ENCODE measurements around the gene TCFL5. TPM values are rescaled to one million over a fixed set of nuclear protein-coding genes. Genes with fewer than 3 reads are reported as not detected.

TCFL5 gene
- total RNA-seq, 4 donors from 2014 or later = 9.0 to 20.3 (median 12.7) TPM

- DNase-seq (ENCODE audit: low spot score in 2 of 2) = no peak
- peaks cover 26% of the 10 kb centered on the region for H3K4me1 ChIP-seq
- H3K9me3 ChIP-seq = no peaks in the 10 kb centered on the region
Measured at GRCh38 chr20:62827311-62828038, 34.1 kb downstream of the TCFL5 start.

GRCh38 chr20:62826646-62827310 is 34.8 kb downstream of the TCFL5 start:
- no peak for TF ChIP-seq EP300 (IDR thresholded peaks at IDR 0.05)
- TF ChIP-seq POLR2AphosphoS5 (IDR thresholded peaks at IDR 0.05) = no peak
- Histone ChIP-seq H3K4me3 (no peak overlapping the region), H3K36me3 (no peaks in the 10 kb centered on the region), H3K27me3 (no peaks in the 10 kb centered on the region), H3K9me3 (no peaks in the 10 kb centered on the region), H3K27ac (no peak overlapping the region), H3K4me1 (peaks cover 19% of the 10 kb centered on the region)
- WGBS = 89% methylated on average over 21 of the region's 24 CpGs
- DNase-seq (ENCODE audit: low spot score in 2 of 2) = no peak

More at GRCh38 chr20:62827311-62828038, 34.1 kb downstream of the TCFL5 start:
- no peak overlapping the region for H3K27ac ChIP-seq
- H3K4me3 ChIP-seq = no peak overlapping the region
- no peaks in the 10 kb centered on the region for H3K36me3 ChIP-seq
- TF ChIP-seq EP300 (IDR thresholded peaks at IDR 0.05) = no peak
- no peak for TF ChIP-seq POLR2A (IDR thresholded peaks at IDR 0.05)
- no peak for TF ChIP-seq CTCF (IDR thresholded peaks at IDR 0.05)
- no peak for TF ChIP-seq POLR2AphosphoS5 (IDR thresholded peaks at IDR 0.05)
- 92% methylated on average over 13 of the region's 29 CpGs for WGBS
- no peaks in the 10 kb centered on the region for H3K27me3 ChIP-seq

GRCh38 chr20:62825986-62826645 is 35.5 kb downstream of the TCFL5 start:
- no peak for TF ChIP-seq POLR2AphosphoS5 (IDR thresholded peaks at IDR 0.05)
- no peak for TF ChIP-seq POLR2A (IDR thresholded peaks at IDR 0.05)
- TF ChIP-seq CTCF (IDR thresholded peaks at IDR 0.05) = no peak
- no peak for TF ChIP-seq EP300 (IDR thresholded peaks at IDR 0.05)
- Histone ChIP-seq H3K27me3 (no peaks in the 10 kb centered on the region), H3K36me3 (no peaks in the 10 kb centered on the region), H3K4me1 (peaks cover 12% of the 10 kb centered on the region), H3K9me3 (no peaks in the 10 kb centered on the region), H3K27ac (no peak overlapping the region), H3K4me3 (no peak overlapping the region)
- DNase-seq (ENCODE audit: low spot score in 2 of 2) = no peak
- WGBS = 40% methylated on average over 1 of the region's 27 CpGs

GRCh38 chr20:62825333-62825985 is 36.2 kb downstream of the TCFL5 start:
- Histone ChIP-seq H3K36me3 (no peaks in the 10 kb centered on the region), H3K4me3 (no peak overlapping the region), H3K9me3 (no peaks in the 10 kb centered on the region), H3K27me3 (no peaks in the 10 kb centered on the region), H3K27ac (no peak overlapping the region), H3K4me1 (peaks cover 12% of the 10 kb centered on the region)
- DNase-seq (ENCODE audit: low spot score in 2 of 2) = no peak
- WGBS = 74% methylated on average over 5 of the region's 22 CpGs
- no peak for TF ChIP-seq POLR2A (IDR thresholded peaks at IDR 0.05)
- TF ChIP-seq EP300 (IDR thresholded peaks at IDR 0.05) = no peak
- TF ChIP-seq POLR2AphosphoS5 (IDR thresholded peaks at IDR 0.05) = no peak
- no peak for TF ChIP-seq CTCF (IDR thresholded peaks at IDR 0.05)

GRCh38 chr20:62824476-62825332 is 36.9 kb downstream of the TCFL5 start:
- no peak overlapping the region for H3K4me3 ChIP-seq

More at GRCh38 chr20:62824476-62825332, 36.9 kb downstream of the TCFL5 start:
- H3K9me3 ChIP-seq = no peaks in the 10 kb centered on the region
- WGBS = no CpG with 5 or more reads among the region's 36 CpGs
- H3K4me1 ChIP-seq = peaks cover 19% of the 10 kb centered on the region
- DNase-seq (ENCODE audit: low spot score in 2 of 2) = no peak
- no peaks in the 10 kb centered on the region for H3K36me3 ChIP-seq
- TF ChIP-seq EP300 (IDR thresholded peaks at IDR 0.05) (no peak), POLR2AphosphoS5 (IDR thresholded peaks at IDR 0.05) (no peak), CTCF (IDR thresholded peaks at IDR 0.05) (no peak), POLR2A (IDR thresholded peaks at IDR 0.05) (no peak)
- H3K27ac ChIP-seq = no peak overlapping the region
- no peaks in the 10 kb centered on the region for H3K27me3 ChIP-seq
